Cardiac muscle cell (in vitro differentiated cells and primary cell): Measurements from ENCODE around the gene RBBP6. TPM values are rescaled to one million over a fixed set of nuclear protein-coding genes. Genes with fewer than 3 reads are reported as not detected.

ENCODE experiments used
- DNase-seq, 2 donors: peaks; one replicate each; pipeline versions ENCODE4 v3.0.0 to v3.0.0-alpha.2; 2010 to 2017; ENCODE audit warnings: low read depth in 1 of 2, low spot score in 1 of 2
- H3K27ac ChIP-seq: fragments of 200-600 bp; sonication (generic); 2 replicates; pipeline ENCODE4 v1.5.1; 2016
- H3K27me3 ChIP-seq: fragments of 200-600 bp; sonication (generic); 2 replicates; pipeline ENCODE4 v1.6.0; 2016; ENCODE audit warnings: control low read depth
- H3K36me3 ChIP-seq: fragments of 200-600 bp; sonication (generic); 2 replicates; pipeline ENCODE4 v1.5.1; 2016; ENCODE audit warnings: control low read depth
- H3K4me1 ChIP-seq: fragments of 200-600 bp; sonication (generic); 2 replicates; pipeline ENCODE4 v1.8.1; 2017; ENCODE audit warnings: low read depth, mild to moderate bottlenecking, mixed run types
- H3K4me3 ChIP-seq: fragments of 200-600 bp; sonication (generic); 2 replicates; pipeline ENCODE4 v1.5.1; 2016; ENCODE audit warnings: mild to moderate bottlenecking
- H3K9me3 ChIP-seq: fragments of 200-600 bp; sonication (generic); 2 replicates; pipeline ENCODE4 v1.5.1; 2017; ENCODE audit warnings: low read depth, mild to moderate bottlenecking, control low read depth
- CTCF ChIP-seq: IDR thresholded peaks from 2 replicates; pipeline ENCODE4 v1.5.1; 2012; ENCODE audit warnings: low read depth, mild to moderate bottlenecking, low read length
- polyA plus RNA-seq: library from polyadenylated mRNA; unstranded; fragments of >200 nt; fragmentation: Nextera tagmentation; extraction: Ambion mirVana; gene quantifications from 2 replicates; pipeline ENCODE4 v1.2.1, GENCODE V29; 2016
- total RNA-seq: library from RNA; depleted of rRNA; stranded (reverse); fragments of >200 nt; gene quantifications from 2 replicates; pipeline ENCODE4 v1.2.3, GENCODE V29; 2016

Gene RBBP6
- total and polyA plus RNA-seq, 2 experiments from 2014 or later = 82.5 to 145 TPM

GRCh38 chr16:24552705-24553246 is 13.4 kb downstream of the RBBP6 start:
- H3K27me3 ChIP-seq = no peaks in the 10 kb centered on the region
- TF ChIP-seq CTCF = no peak
- no peak for DNase-seq
- peaks cover 45% of the 10 kb centered on the region for H3K36me3 ChIP-seq
- no peak overlapping the region for H3K27ac ChIP-seq
- H3K9me3 ChIP-seq = no peaks in the 10 kb centered on the region
- no peak overlapping the region for H3K4me3 ChIP-seq
- no peaks in the 10 kb centered on the region for H3K4me1 ChIP-seq

- Histone ChIP-seq H3K27ac (no peak overlapping the region), H3K4me1 (no peaks in the 10 kb centered on the region), H3K9me3 (no peaks in the 10 kb centered on the region), H3K27me3 (no peaks in the 10 kb centered on the region), H3K36me3 (peaks cover 46% of the 10 kb centered on the region), H3K4me3 (no peak overlapping the region)
- DNase-seq = peak in 1 of 2 donors; percentile 35
- TF ChIP-seq CTCF = no peak
These were observed 14.6 kb downstream of the RBBP6 start for GRCh38 chr16:24553983-24554382.

- Histone ChIP-seq H3K27me3 (no peaks in the 10 kb centered on the region), H3K36me3 (peaks cover 44% of the 10 kb centered on the region), H3K9me3 (no peaks in the 10 kb centered on the region), H3K4me3 (no peak overlapping the region), H3K4me1 (no peaks in the 10 kb centered on the region), H3K27ac (no peak overlapping the region)
- no peak for DNase-seq
- no peak for TF ChIP-seq CTCF
These were observed 16.0 kb downstream of the RBBP6 start for GRCh38 chr16:24555346-24555872.

GRCh38 chr16:24562811-24563210 is 23.4 kb downstream of the RBBP6 start:
- no peaks in the 10 kb centered on the region for H3K4me1 ChIP-seq
- no peaks in the 10 kb centered on the region for H3K27me3 ChIP-seq
- H3K27ac ChIP-seq = no peak overlapping the region
- no peaks in the 10 kb centered on the region for H3K9me3 ChIP-seq
- DNase-seq = no peak
- no peak overlapping the region for H3K4me3 ChIP-seq
- no peak for TF ChIP-seq CTCF
- H3K36me3 ChIP-seq = peaks cover 86% of the 10 kb centered on the region

- Histone ChIP-seq H3K27me3 (no peaks in the 10 kb centered on the region), H3K9me3 (no peaks in the 10 kb centered on the region), H3K36me3 (peaks cover 82% of the 10 kb centered on the region), H3K27ac (no peak overlapping the region), H3K4me3 (no peak overlapping the region), H3K4me1 (no peaks in the 10 kb centered on the region)
- TF ChIP-seq CTCF = peak; percentile 22
- peak in 1 of 2 donors; percentile 29 for DNase-seq
These were observed 29.0 kb downstream of the RBBP6 start for GRCh38 chr16:24568392-24568791.
